Small intestine (tissue), 16 donors: Measurements from ENCODE around the gene MT1H. TPM values are rescaled to one million over a fixed set of nuclear protein-coding genes. Genes with fewer than 3 reads are reported as not detected.
"Not testable (repeated sequence)": the region's sequence is repeated elsewhere in the genome, so short reads cannot be mapped to it uniquely, and the experiment has no call there.

Experiments used
- DNase-seq, 2 donors: peaks; one replicate each; pipeline versions ENCODE4 v3.0.0 to v3.0.0-alpha.2; 2013
- FAIRE-seq: peaks from 2 replicates; lab custom pipeline; 2012; peaks lifted over from hg19 to GRCh38; lab: Jason Lieb, UNC
- H3K27ac ChIP-seq, 3 donors: one replicate each; pipeline ENCODE4 v1.5.1; 2013; ENCODE audit warnings: low read length in 2 of 3, mild to moderate bottlenecking in 2 of 3, control low read depth in 1 of 3, inconsistent platforms in 1 of 3, low read depth in 1 of 3, moderate library complexity in 1 of 3
- H3K27me3 ChIP-seq, 3 donors: one replicate each; pipeline ENCODE4 v1.6.1; 2013; ENCODE audit warnings: low read length in 3 of 3, inconsistent platforms in 1 of 3; ENCODE audit not compliant: control insufficient read depth in 3 of 3, insufficient read depth in 3 of 3
- H3K36me3 ChIP-seq, 3 donors: one replicate each; pipeline ENCODE4 v1.6.1; 2013; ENCODE audit warnings: low read length in 3 of 3, inconsistent platforms in 1 of 3, low read depth in 1 of 3, mild to moderate bottlenecking in 1 of 3, moderate library complexity in 1 of 3; ENCODE audit not compliant: control insufficient read depth in 3 of 3, insufficient read depth in 2 of 3
- H3K4me1 ChIP-seq, 3 donors: one replicate each; pipeline ENCODE4 v1.6.1; 2013; ENCODE audit warnings: low read length in 2 of 3, inconsistent platforms in 1 of 3, low read depth in 1 of 3, mild to moderate bottlenecking in 1 of 3, moderate library complexity in 1 of 3; ENCODE audit not compliant: control insufficient read depth in 3 of 3, insufficient read depth in 2 of 3
- H3K4me3 ChIP-seq, 3 donors: one replicate each; pipeline ENCODE4 v1.5.1; 2013; ENCODE audit warnings: low read length in 3 of 3, control low read depth in 1 of 3, inconsistent platforms in 1 of 3, low read depth in 1 of 3, mild to moderate bottlenecking in 1 of 3, moderate library complexity in 1 of 3
- H3K9me3 ChIP-seq, 2 donors: one replicate each; pipeline ENCODE4 v1.6.1; 2013; ENCODE audit warnings: low read depth in 1 of 2, low read length in 1 of 2; ENCODE audit not compliant: control insufficient read depth in 2 of 2, insufficient read depth in 1 of 2
- WGBS, 3 donors: extraction: QIAGEN DNeasy Blood & Tissue Kit; methylation state at CpG; one replicate each; pipeline ENCODE4 v1.1.7; 2013; 5-methylcytosine and 5-hydroxymethylcytosine counted together
- long read RNA-seq, 10 donors: transcript quantifications; one replicate each; lab custom pipeline, GENCODE V29; 2026
- polyA plus RNA-seq, 4 donors: library from polyadenylated mRNA; stranded (reverse) in 3 of 4; unstranded in 1 of 4; fragments of 200-250 nt in 3 of 4; fragments of 120-200 nt in 1 of 4; gene quantifications; one replicate each; pipeline versions ENCODE4 v1.2.1 to v1.2.3, GENCODE V29; 2013
- donor health status: healthy with polysubstance abuse.
- donor health status: control.
- donor health status: control.
- donor health status: Bipolar disorder and iron deficiency.
- donor health status: healthy.

The MT1H gene
- polyA plus RNA-seq = 100 to 1,000 TPM in 1 of 4 donors, 10 to 100 TPM in 2, 1 to 10 TPM in 1; 3.6 to 930 (median 62.8) TPM
- long read RNA-seq, donor 1 = 0 reads
- long read RNA-seq, donor 2, transcript MT1H-201 (3 exons, 397 nt) = major isoform, 11 of 11 reads
- long read RNA-seq, donor 2, partial matches to known transcripts = 0 of 11 reads
- long read RNA-seq, donor 2, other reads (novel, unspliced or antisense) = 0 of 11 reads
- long read RNA-seq, donor 3, transcript MT1H-201 (3 exons, 397 nt) = major isoform, 35 of 45 reads
- long read RNA-seq, donor 3, partial matches to known transcripts = 0 of 45 reads
- long read RNA-seq, donor 3, other reads (novel, unspliced or antisense) = 6 of 45 reads
- long read RNA-seq, donor 4, transcript MT1H-201 (3 exons, 397 nt) = major isoform, 58 of 76 reads
- long read RNA-seq, donor 4, partial matches to known transcripts = 0 of 76 reads
- long read RNA-seq, donor 4, other reads (novel, unspliced or antisense) = 17 of 76 reads
- long read RNA-seq, donor 5, transcript MT1H-201 (3 exons, 397 nt) = major isoform, 141 of 170 reads
- long read RNA-seq, donor 5, partial matches to known transcripts = 0 of 170 reads
- long read RNA-seq, donor 5, other reads (novel, unspliced or antisense) = 25 of 170 reads
- long read RNA-seq, donor 6, transcript MT1H-201 (3 exons, 397 nt) = major isoform, 60 of 103 reads
- long read RNA-seq, donor 6, partial matches to known transcripts = 34 of 103 reads
- long read RNA-seq, donor 6, other reads (novel, unspliced or antisense) = 7 of 103 reads
- long read RNA-seq, donor 7 = 0 reads
- long read RNA-seq, donor 8 = 0 reads
- long read RNA-seq, donor 9, transcript MT1H-201 (3 exons, 397 nt) = major isoform, 36 of 37 reads
- long read RNA-seq, donor 9, partial matches to known transcripts = 0 of 37 reads
- long read RNA-seq, donor 9, other reads (novel, unspliced or antisense) = 0 of 37 reads
- long read RNA-seq, donor 10, transcript MT1H-201 (3 exons, 397 nt) = major isoform, 303 of 312 reads
- long read RNA-seq, donor 10, partial matches to known transcripts = 0 of 312 reads
- long read RNA-seq, donor 10, other reads (novel, unspliced or antisense) = 7 of 312 reads

GRCh38 chr16:56669005-56669839, at the start of gene MT1H:
TSS of gene MT1H (plus strand) at chr16:56669814. CDS start at chr16:56669885, 71 bp downstream.
- H3K9me3 ChIP-seq = no peaks in the 10 kb centered on the region
- no peak for FAIRE-seq
- peak within 1 kb of the TSS in 1 of 3 donors; percentile 41 for H3K4me3 ChIP-seq
- peaks cover 0 to 21% (median 0%) of the 10 kb centered on the region in 3 donors for H3K4me1 ChIP-seq
- WGBS, 3 donors = 8 to 12% (median 11%) methylated on average over 35 to 38 of the region's 38 CpGs
- peaks cover 0 to 47% (median 19%) of the 10 kb centered on the region in 3 donors for H3K27me3 ChIP-seq
- H3K36me3 ChIP-seq = peaks cover 0 to 8% (median 0%) of the 10 kb centered on the region in 3 donors
- peak within 1 kb of the TSS in 1 of 3 donors; percentile 89 for H3K27ac ChIP-seq
- DNase-seq = peak; percentile 66 to 87

- FAIRE-seq = no peak
- WGBS, 3 donors = 83 to 91% (median 83%) methylated on average over 8 of the region's 8 CpGs
- no peak overlapping the region for H3K4me3 ChIP-seq
- H3K4me1 ChIP-seq = peaks cover 0 to 6% (median 0%) of the 10 kb centered on the region in 3 donors
- no peaks in the 10 kb centered on the region for H3K9me3 ChIP-seq
- peaks cover 0 to 22% (median 0%) of the 10 kb centered on the region in 3 donors for H3K27me3 ChIP-seq
- no peaks in the 10 kb centered on the region for H3K36me3 ChIP-seq
- DNase-seq = no peak
- H3K27ac ChIP-seq = no peak overlapping the region
Observed at GRCh38 chr16:56620339-56620897, 49.2 kb upstream of the MT1H start.

- not testable (repeated sequence) for H3K4me1 ChIP-seq, H3K36me3 ChIP-seq, DNase-seq, H3K27ac ChIP-seq, H3K9me3 ChIP-seq, FAIRE-seq, H3K4me3 ChIP-seq
- peaks cover 0 to 28% (median 0%) of the 10 kb centered on the region in 3 donors for H3K27me3 ChIP-seq
- 59 to 72% (median 64%) methylated on average over 4 of the region's 4 CpGs for WGBS, 3 donors
Observed at GRCh38 chr16:56621665-56622445, 47.8 kb upstream of the MT1H start.

GRCh38 chr16:56623184-56623583, 46.4 kb upstream of the MT1H start:
- not testable (repeated sequence) for H3K9me3 ChIP-seq, H3K4me3 ChIP-seq, H3K27ac ChIP-seq, FAIRE-seq, H3K4me1 ChIP-seq, H3K36me3 ChIP-seq, DNase-seq
- H3K27me3 ChIP-seq = peaks cover 0 to 19% (median 0%) of the 10 kb centered on the region in 3 donors
- 87 to 89% (median 87%) methylated on average over 5 of the region's 5 CpGs for WGBS, 3 donors

DNA sequence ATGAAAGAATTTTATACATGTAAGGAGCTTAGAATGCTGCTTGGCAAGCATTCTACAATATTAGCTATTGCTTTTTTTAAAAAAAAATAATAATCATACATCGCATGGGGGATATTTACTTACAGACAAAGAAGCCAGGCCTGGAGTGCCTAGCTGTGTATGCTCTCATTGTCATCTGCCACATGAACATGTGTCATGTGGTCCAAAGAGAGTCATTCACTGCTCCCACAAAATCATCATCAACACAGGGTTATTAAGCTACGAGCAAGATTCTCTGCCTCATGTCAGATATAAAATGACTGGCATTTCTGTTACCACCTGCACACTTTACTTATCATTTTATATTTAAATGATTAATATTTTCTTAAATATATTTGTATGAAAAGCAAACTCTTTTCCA, 46.0 kb upstream of the MT1H start:
- peaks cover 0 to 3% (median 0%) of the 10 kb centered on the region in 3 donors for H3K4me1 ChIP-seq
- WGBS, 3 donors = 90 to 96% (median 92%) methylated on average over 2 of the region's 2 CpGs
- H3K4me3 ChIP-seq = no peak overlapping the region

GRCh38 chr16:56625140-56625942, 44.3 kb upstream of the MT1H start, which contains the start of gene MT1E:
TSS of gene MT1E (plus strand) at chr16:56625781. CDS start at chr16:56625852, 71 bp downstream.
- H3K27ac ChIP-seq = peak within 1 kb of the TSS; percentile 39 to 95 (median 49)
- peak within 1 kb of the TSS in 2 of 3 donors; percentile 64 to 77 for H3K4me3 ChIP-seq
- no peaks in the 10 kb centered on the region for H3K36me3 ChIP-seq
- H3K4me1 ChIP-seq = peaks cover 0 to 3% (median 0%) of the 10 kb centered on the region in 3 donors
- 2 to 3% (median 3%) methylated on average over 57 to 62 of the region's 62 CpGs for WGBS, 3 donors
- peaks cover 0 to 12% (median 0%) of the 10 kb centered on the region in 3 donors for H3K27me3 ChIP-seq
- no peak for FAIRE-seq
- DNase-seq = peak; percentile 73 to 91
- H3K9me3 ChIP-seq = no peaks in the 10 kb centered on the region

More for the DNA sequence above, 46.0 kb upstream of the MT1H start:
- Histone ChIP-seq H3K36me3 (no peaks in the 10 kb centered on the region), H3K27me3 (peaks cover 0 to 15% (median 0%) of the 10 kb centered on the region in 3 donors), H3K9me3 (no peaks in the 10 kb centered on the region), H3K27ac (no peak overlapping the region)
- FAIRE-seq (no peak), DNase-seq (no peak)
